ENCODE data around the gene EPHA1.

- no peak for TF ChIP-seq CTCF (IDR thresholded peaks at IDR 0.05)
- TF ChIP-seq POLR2AphosphoS5 (IDR thresholded peaks at IDR 0.05) = no peak
- TF ChIP-seq POLR2A (IDR thresholded peaks at IDR 0.05) = no peak
- no peak for TF ChIP-seq EP300 (IDR thresholded peaks at IDR 0.05)
These were observed 11.8 kb downstream of the EPHA1 start for GRCh38 chr7:143396625-143397556.
